Measurements from ENCODE around the gene XYLT1.

Gene XYLT1

DNA sequence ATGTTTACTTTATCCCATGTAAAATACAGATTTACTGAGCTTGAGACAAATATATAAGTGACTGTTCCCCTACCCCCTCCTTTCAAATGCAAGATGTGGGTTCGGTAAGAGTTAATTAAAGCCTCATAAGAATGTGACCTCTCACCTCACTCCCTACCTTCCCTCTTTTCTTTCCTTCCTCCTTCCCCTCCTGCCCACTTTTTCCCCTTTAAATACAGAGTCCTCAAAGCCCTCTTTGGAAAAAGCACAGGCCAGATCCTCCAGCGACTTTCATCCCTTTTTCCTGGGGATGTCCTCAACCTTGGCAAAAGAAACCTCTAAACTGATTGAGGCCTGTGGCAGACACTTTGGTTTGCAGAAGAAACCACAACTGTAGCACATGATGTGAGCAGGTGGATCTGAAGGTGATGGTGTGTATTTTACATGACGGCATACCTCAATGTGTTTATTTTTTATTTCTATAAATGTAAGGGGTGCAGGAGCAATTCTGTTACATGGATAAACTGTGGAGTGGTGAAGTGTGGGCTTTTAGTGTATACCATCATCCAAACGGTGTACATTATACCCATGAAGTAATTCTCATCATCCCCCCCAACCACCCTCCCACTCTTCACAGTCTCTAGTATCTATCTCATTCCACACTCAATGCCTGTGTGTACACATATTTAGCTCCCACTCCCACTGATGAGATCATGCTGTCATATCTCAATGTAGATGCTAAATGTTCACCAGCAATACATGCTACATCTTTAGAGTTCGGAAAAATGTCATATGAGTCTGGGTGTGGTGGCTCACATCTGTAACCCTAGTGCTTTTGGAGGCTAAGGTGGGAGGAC is 77.7 kb downstream of the XYLT1 start:
- DNase-seq = no peak

- no peak for DNase-seq
These were observed 78.5 kb downstream of the XYLT1 start for GRCh38 chr16:17392127-17392856.

DNA sequence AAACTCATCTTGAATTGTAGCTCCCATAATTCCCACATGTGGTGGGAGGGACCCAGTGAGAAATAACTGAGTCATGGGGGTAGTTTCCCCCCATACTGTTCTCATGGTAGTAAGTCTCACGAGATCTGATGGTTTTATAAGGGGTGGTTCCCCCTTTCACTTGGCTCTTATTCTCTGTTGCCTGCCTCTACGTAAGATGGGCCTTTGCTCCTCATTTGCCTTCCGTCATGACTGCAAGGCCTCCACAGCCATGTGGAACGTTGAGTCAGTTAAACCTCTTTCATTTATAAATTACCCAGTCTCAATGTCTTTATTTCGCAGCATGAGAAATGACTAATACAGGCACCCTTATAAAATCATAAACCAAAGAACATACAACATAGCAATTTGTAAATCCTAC is 79.0 kb downstream of the XYLT1 start:
- no peak for DNase-seq

GRCh38 chr16:17389384-17389783 is 81.4 kb downstream of the XYLT1 start:
- DNase-seq = no peak

- no peak for DNase-seq
These were observed 83.5 kb downstream of the XYLT1 start for GRCh38 chr16:17387256-17387655.

DNA sequence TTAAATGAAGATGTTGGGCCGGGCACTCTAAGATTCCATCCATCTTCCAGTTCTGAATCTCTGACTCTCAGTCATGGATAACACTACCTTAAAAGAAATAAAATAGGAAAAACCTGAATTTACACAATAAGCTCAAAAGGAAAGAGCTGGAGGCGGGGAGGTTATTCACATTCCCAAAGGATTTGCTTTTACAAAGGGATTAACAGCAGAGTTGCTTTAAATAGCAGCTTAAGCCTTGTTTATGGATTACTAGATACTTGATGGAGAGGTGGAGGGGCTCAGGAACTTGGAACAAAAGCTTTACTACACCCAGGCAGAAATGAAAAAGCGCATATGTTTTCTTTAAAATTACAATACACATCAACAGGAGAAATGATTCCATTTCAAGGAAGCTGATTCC is 84.5 kb downstream of the XYLT1 start:
- DNase-seq = no peak

DNA sequence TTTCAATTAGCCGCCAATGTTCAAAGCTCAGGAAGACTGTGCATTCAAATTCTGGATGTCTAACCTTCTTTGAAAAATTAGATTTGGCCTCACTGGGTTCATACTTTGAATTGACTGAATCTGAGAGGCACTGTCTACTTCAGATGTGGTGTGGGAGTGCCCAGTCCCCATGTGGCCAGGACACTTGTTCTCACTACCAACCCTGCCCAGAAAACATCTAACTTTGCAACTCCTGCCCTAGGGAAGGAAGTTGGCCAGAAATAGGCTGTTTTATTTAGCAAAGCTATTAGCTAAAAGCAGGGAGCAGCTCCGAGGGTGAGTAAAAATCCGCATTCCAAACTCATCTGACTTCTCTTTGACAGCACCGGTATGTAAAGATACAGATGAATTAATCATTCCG is 86.3 kb downstream of the XYLT1 start:
- DNase-seq = no peak

GRCh38 chr16:17382949-17383863 is 87.6 kb downstream of the XYLT1 start:
- peak; percentile 64 for DNase-seq

GRCh38 chr16:17382514-17382913 is 88.2 kb downstream of the XYLT1 start:
- DNase-seq = no peak

- no peak for DNase-seq
These were observed 89.0 kb downstream of the XYLT1 start for GRCh38 chr16:17381784-17382183.

DNA sequence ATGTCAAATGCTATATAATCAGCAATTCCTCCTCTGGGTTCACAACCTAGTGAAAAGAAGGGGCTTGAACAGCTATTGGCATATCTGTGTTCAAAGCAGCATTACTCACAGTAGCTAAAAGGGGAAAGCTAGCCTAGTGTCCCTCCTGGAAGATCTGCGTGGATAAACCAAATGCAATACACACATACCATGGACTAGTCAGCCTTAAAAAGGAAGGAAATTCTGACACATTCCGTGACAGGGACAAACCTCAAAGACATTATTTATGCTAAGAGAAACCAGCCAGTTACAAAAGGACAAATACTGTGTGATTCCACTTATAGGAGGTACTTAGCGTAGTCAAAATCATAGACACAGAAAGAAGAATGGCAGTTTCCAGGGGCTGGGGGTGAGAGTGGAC is 90.1 kb downstream of the XYLT1 start:
- DNase-seq = no peak

- DNase-seq = no peak
These were observed 91.6 kb downstream of the XYLT1 start for GRCh38 chr16:17379121-17379571.

- no peak for DNase-seq
These were observed 93.1 kb downstream of the XYLT1 start for GRCh38 chr16:17377360-17378324.

- no peak for DNase-seq
These were observed 95.1 kb downstream of the XYLT1 start for GRCh38 chr16:17375461-17376304.

DNA sequence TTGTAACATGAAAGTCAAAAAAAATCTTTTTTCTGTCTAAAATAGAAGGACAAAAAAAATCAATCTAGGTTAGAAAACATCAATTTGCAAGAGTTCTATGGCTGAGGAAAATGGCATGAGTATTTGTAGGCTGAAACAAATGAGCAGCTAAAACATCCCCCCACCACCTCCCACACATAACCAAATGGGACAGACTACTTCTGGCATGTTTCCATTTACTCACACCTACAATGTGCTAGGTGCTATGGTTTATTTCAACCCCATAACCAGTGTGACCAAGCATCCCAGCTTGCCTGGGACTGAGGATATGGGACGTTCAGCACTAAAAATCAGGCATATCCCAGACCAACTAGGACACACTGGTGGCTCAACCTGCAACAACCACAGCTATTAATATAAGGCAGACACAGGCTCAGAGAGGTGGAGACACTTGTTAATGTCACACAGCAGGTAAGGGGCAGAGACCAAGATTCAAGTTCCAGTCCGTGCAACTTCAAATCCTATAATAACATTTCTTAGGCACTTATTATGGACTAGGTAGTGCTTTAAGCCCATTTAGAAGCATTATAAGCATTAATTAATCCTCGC is 96.0 kb downstream of the XYLT1 start:
- no peak for DNase-seq

DNA sequence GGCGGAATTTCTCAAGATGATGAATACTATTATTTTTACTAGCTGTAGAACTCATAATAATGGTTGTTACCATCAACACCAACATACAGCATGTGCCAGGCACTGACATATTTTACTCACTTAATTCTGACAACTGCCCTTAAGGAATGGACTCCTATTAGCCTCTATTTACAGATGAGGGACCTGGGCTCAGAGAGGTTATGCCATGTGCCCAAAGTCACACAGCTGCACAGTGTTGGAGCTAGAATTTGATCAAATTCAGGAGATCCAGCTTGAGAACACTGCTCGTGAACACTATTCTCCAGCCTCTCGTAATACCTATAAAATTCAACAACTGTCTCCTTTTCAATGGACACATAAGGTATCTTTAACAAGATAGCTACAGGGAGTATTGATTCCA is 97.2 kb downstream of the XYLT1 start:
- no peak for DNase-seq

DNA sequence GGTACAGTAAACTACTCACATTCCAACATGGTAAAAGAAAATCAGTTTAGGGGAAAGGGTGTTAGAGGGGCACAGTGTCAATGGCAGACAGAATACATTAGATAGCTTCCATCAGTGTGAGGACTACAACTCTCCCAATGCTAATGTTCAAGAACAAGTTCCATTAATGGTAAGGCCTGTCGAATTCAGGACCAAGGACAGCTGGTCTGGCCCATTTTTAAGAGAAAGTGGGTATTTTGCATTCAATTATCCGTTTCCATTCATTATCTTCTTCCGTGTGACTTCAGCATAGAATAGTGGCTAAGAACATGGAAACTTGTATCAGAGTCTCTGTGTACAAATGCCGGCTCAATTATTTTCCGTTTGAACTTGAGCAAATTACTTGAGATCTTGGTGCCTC is 98.4 kb downstream of the XYLT1 start:
- peak; percentile 65 for DNase-seq

GRCh38 chr16:17371299-17371698 is 99.5 kb downstream of the XYLT1 start:
- no peak for DNase-seq

GRCh38 chr16:17370731-17371285 is 100.0 kb downstream of the XYLT1 start:
- no peak for DNase-seq

DNA sequence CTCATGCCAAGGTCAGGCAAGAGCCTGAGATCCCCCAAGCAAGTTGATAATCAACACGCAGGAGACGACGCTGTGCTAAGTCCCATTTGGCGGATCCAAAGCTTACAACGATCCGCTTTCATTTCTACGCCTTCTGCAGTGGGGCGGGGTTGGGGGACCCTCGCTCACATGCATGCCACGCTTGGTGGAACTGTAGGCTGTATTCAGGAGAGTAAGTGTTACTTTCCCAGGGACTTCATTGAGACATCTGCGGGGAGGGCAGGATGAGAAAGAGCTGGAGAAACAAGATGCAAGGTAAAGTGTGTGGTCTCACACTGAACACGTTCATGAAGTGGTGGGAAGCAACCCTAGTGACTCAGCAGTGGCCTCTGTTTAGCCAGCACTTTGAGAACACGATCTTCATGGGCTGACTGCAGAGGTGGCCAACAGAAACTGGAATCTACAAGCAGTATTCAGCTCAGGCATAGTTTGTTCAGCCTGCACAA is 100.5 kb downstream of the XYLT1 start:
- no peak for DNase-seq
